DOHH2 (cell line): ENCODE measurements around the gene ZPR1.

Experiments
- H3F3A ChIP-seq: fragments of 200-600 bp; sonication (generic), shearing (Covaris generic); 2 replicates; pipeline ENCODE4 v1.6.0; 2016; ENCODE audit warnings: antibody characterized with exemption, mild to moderate bottlenecking; ENCODE audit not compliant: control insufficient read depth, insufficient read depth
- H3K27ac ChIP-seq: fragments of 200-600 bp; sonication (generic); 2 replicates; pipeline ENCODE4 v1.5.1; 2014; ENCODE audit warnings: low read depth, mild to moderate bottlenecking, low read length, moderate library complexity
- H3K27me3 ChIP-seq: fragments of 200-600 bp; sonication (generic); 2 replicates; pipeline ENCODE4 v1.6.1; 2014; ENCODE audit warnings: mild to moderate bottlenecking, low read length, mixed read lengths; ENCODE audit not compliant: control insufficient read depth
- H3K36me3 ChIP-seq: fragments of 200-600 bp; sonication (generic); 2 replicates; pipeline ENCODE4 v1.6.1; 2014; ENCODE audit warnings: mild to moderate bottlenecking, low read length, moderate library complexity, mixed read lengths; ENCODE audit not compliant: control insufficient read depth
- H3K4me1 ChIP-seq: fragments of 200-600 bp; sonication (generic); 2 replicates; pipeline ENCODE4 v1.6.1; 2014; ENCODE audit warnings: mild to moderate bottlenecking, low read length, mixed read lengths; ENCODE audit not compliant: control insufficient read depth
- H3K4me2 ChIP-seq: fragments of 200-600 bp; sonication (generic); 2 replicates; pipeline ENCODE4 v1.6.0; 2014; ENCODE audit warnings: mild to moderate bottlenecking, low read length, moderate library complexity
- H3K4me3 ChIP-seq: fragments of 200-600 bp; sonication (generic); 2 replicates; pipeline ENCODE4 v1.5.1; 2014; ENCODE audit warnings: mild to moderate bottlenecking, low read length, mixed read lengths
- H3K79me2 ChIP-seq: fragments of 200-600 bp; sonication (generic); 2 replicates; pipeline ENCODE4 v1.6.1; 2014; ENCODE audit warnings: mild to moderate bottlenecking, low read length, mixed read lengths; ENCODE audit not compliant: control insufficient read depth
- H3K9me2 ChIP-seq: fragments of 200-600 bp; sonication (generic); replicated peaks from 2 replicates; pipeline ENCODE4 v1.6.1; 2014; ENCODE audit warnings: mild to moderate bottlenecking, low read length, mixed read lengths; ENCODE audit not compliant: control insufficient read depth
- H3K9me3 ChIP-seq: fragments of 200-600 bp; sonication (generic); 2 replicates; pipeline ENCODE4 v1.6.1; 2014; ENCODE audit warnings: antibody characterized with exemption, low read length, mixed read lengths; ENCODE audit not compliant: control insufficient read depth, insufficient read depth
- H4K20me1 ChIP-seq: fragments of 200-600 bp; sonication (generic); 2 replicates; pipeline ENCODE4 v1.6.0; 2014; ENCODE audit warnings: low read depth, mild to moderate bottlenecking, antibody characterized with exemption, low read length, moderate library complexity; ENCODE audit not compliant: control insufficient read depth, insufficient read depth
- EZH2phosphoT487 ChIP-seq: fragments of 200-600 bp; sonication (generic); IDR thresholded peaks from 2 replicates; pipeline ENCODE4 v1.6.1; 2017; ENCODE audit warnings: borderline replicate concordance, mild to moderate bottlenecking, antibody characterized with exemption, low read length, moderate library complexity, mixed read lengths
- TF ChIP-seq, protein P1 (sequence below): fragments of 200-600 bp; sonication (generic); IDR thresholded peaks from one replicate; pipeline ENCODE4 v1.5.1; 2014; ENCODE audit warnings: antibody characterized with exemption, mild to moderate bottlenecking, low read depth, low read length; ENCODE audit not compliant: poor library complexity, severe bottlenecking

ZPR1 gene

GRCh38 chr11:116797816-116798215 is 10.0 kb upstream of the ZPR1 start:
- Histone ChIP-seq H3F3A (no peaks in the 10 kb centered on the region), H4K20me1 (no peaks in the 10 kb centered on the region), H3K4me2 (no peak overlapping the region), H3K27me3 (peaks cover 17% of the 10 kb centered on the region), H3K9me2 (no peaks in the 10 kb centered on the region), H3K4me3 (no peak overlapping the region), H3K79me2 (no peaks in the 10 kb centered on the region), H3K27ac (no peak overlapping the region), H3K9me3 (no peaks in the 10 kb centered on the region), H3K4me1 (no peaks in the 10 kb centered on the region), H3K36me3 (no peaks in the 10 kb centered on the region)
- TF ChIP-seq, protein P1, sequence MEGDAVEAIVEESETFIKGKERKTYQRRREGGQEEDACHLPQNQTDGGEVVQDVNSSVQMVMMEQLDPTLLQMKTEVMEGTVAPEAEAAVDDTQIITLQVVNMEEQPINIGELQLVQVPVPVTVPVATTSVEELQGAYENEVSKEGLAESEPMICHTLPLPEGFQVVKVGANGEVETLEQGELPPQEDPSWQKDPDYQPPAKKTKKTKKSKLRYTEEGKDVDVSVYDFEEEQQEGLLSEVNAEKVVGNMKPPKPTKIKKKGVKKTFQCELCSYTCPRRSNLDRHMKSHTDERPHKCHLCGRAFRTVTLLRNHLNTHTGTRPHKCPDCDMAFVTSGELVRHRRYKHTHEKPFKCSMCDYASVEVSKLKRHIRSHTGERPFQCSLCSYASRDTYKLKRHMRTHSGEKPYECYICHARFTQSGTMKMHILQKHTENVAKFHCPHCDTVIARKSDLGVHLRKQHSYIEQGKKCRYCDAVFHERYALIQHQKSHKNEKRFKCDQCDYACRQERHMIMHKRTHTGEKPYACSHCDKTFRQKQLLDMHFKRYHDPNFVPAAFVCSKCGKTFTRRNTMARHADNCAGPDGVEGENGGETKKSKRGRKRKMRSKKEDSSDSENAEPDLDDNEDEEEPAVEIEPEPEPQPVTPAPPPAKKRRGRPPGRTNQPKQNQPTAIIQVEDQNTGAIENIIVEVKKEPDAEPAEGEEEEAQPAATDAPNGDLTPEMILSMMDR, result no peak
- TF ChIP-seq EZH2phosphoT487, result no peak

GRCh38 chr11:116796548-116796947 is 8.7 kb upstream of the ZPR1 start:
- H3K79me2 ChIP-seq, result no peaks in the 10 kb centered on the region
- TF ChIP-seq, protein P1, result no peak
- TF ChIP-seq EZH2phosphoT487, result no peak
- no peaks in the 10 kb centered on the region for H3K9me3 ChIP-seq
- H3K4me3 ChIP-seq, result no peak overlapping the region
- no peak overlapping the region for H3K4me2 ChIP-seq
- H4K20me1 ChIP-seq, result no peaks in the 10 kb centered on the region
- no peaks in the 10 kb centered on the region for H3F3A ChIP-seq
- H3K27ac ChIP-seq, result no peak overlapping the region
- H3K4me1 ChIP-seq, result no peaks in the 10 kb centered on the region
- H3K27me3 ChIP-seq, result peaks cover 17% of the 10 kb centered on the region
- no peaks in the 10 kb centered on the region for H3K9me2 ChIP-seq
- H3K36me3 ChIP-seq, result no peaks in the 10 kb centered on the region

DNA sequence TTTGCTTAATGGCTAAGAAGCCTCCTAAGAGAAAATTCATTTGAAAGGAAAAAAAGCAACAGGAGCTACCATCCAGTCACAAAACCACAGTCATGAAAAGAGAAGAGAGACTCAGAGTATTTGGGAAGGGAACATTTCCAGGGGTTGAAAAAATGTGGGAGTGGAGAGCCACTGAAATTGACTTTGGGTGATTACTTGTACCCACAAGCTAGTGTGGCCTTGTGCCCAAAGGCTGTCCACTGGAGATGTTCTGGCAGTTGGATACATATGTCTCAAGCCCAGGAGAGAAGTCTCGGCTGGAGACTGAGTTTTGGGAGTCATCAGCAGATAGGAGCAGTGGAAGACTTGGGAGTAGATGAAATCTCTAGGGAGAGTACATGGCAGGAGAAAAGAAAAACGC is 7.0 kb upstream of the ZPR1 start:
- Histone ChIP-seq H3K9me3 (no peaks in the 10 kb centered on the region), H3K4me1 (no peaks in the 10 kb centered on the region), H3K27me3 (peaks cover 10% of the 10 kb centered on the region; the same call in 1 of the 2 replicates), H3K9me2 (no peaks in the 10 kb centered on the region), H3K79me2 (no peaks in the 10 kb centered on the region), H3K27ac (no peak overlapping the region), H3K36me3 (no peaks in the 10 kb centered on the region), H4K20me1 (no peaks in the 10 kb centered on the region), H3K4me2 (no peak overlapping the region), H3K4me3 (no peak overlapping the region), H3F3A (no peaks in the 10 kb centered on the region)
- TF ChIP-seq, protein P1, result no peak
- TF ChIP-seq EZH2phosphoT487, result no peak

DNA sequence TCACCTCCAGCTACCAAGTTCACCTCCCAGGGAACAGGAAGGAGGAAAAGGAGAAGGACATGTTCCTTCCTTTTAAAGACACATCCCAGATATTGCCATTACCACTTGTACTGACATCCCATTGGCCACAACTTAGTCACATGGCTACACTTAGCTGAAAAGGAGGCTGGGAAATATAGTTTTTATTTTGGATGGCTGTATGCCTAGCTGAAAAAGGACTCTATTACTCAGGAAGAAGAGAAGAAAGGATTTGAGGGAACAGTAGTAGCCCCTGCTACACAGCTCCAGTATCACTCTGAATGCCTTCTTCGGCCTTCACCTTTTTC is 5.9 kb upstream of the ZPR1 start:
- Histone ChIP-seq H4K20me1 (no peaks in the 10 kb centered on the region), H3K36me3 (no peaks in the 10 kb centered on the region), H3K79me2 (no peaks in the 10 kb centered on the region), H3K9me3 (no peaks in the 10 kb centered on the region), H3K4me2 (no peak overlapping the region), H3K9me2 (no peaks in the 10 kb centered on the region), H3K27ac (no peak overlapping the region), H3K27me3 (peaks cover 2% of the 10 kb centered on the region; the same call in 1 of the 2 replicates), H3F3A (no peaks in the 10 kb centered on the region), H3K4me1 (peaks cover 2% of the 10 kb centered on the region), H3K4me3 (no peak overlapping the region)
- no peak for TF ChIP-seq EZH2phosphoT487
- TF ChIP-seq, protein P1, result no peak
